Measurements from ENCODE around the gene CSNK1G3.
A peak's percentile ranks its signal among the peaks of the same experiment; 100 is the strongest.
"Not testable (repeated sequence)": the region's sequence is repeated elsewhere in the genome, so short reads cannot be mapped to it uniquely, and the experiment has no call there.

Gene CSNK1G3
- total RNA-seq, result 66.7 to 78.8 (median 72.5) reads per million in 4 donors

- DNase-seq, result peak; percentile 83 to 96 (median 87)
Measured at GRCh38 chr5:123511648-123512605, at the start of gene CSNK1G3. CSNK1G3 (plus strand) TSS chr5:123512177; CDS start chr5:123545664, 33,487 bp downstream.

GRCh38 chr5:123466839-123467238 lies 45.1 kb upstream of the CSNK1G3 start:
- not testable (repeated sequence) for DNase-seq

- no peak for DNase-seq
Measured at GRCh38 chr5:123471385-123471784, 40.6 kb upstream of the CSNK1G3 start.

GRCh38 chr5:123472150-123472924 lies 39.6 kb upstream of the CSNK1G3 start:
- no peak for DNase-seq

GRCh38 chr5:123474228-123474627 lies 37.7 kb upstream of the CSNK1G3 start:
- DNase-seq, result no peak

GRCh38 chr5:123476731-123477130 lies 35.2 kb upstream of the CSNK1G3 start:
- no peak for DNase-seq

- no peak for DNase-seq
Measured at GRCh38 chr5:123478546-123478945, 33.4 kb upstream of the CSNK1G3 start.

- no peak for DNase-seq
Measured at GRCh38 chr5:123482258-123482657, 29.7 kb upstream of the CSNK1G3 start.

- no peak for DNase-seq
Measured at GRCh38 chr5:123483446-123484077, 28.4 kb upstream of the CSNK1G3 start.

GRCh38 chr5:123485275-123485674 lies 26.7 kb upstream of the CSNK1G3 start:
- DNase-seq, result no peak

- DNase-seq, result no peak
Measured at GRCh38 chr5:123486951-123487655, 24.9 kb upstream of the CSNK1G3 start.

- DNase-seq, result no peak
Measured at GRCh38 chr5:123490974-123491373, 21.0 kb upstream of the CSNK1G3 start.

- DNase-seq, result not testable (repeated sequence)
Measured at GRCh38 chr5:123495211-123495610, 16.8 kb upstream of the CSNK1G3 start.

GRCh38 chr5:123496892-123497291 lies 15.1 kb upstream of the CSNK1G3 start:
- no peak for DNase-seq

- DNase-seq, result no peak
Measured at GRCh38 chr5:123500471-123500870, 11.5 kb upstream of the CSNK1G3 start.

GRCh38 chr5:123502120-123502519 lies 9.9 kb upstream of the CSNK1G3 start:
- no peak for DNase-seq

- no peak for DNase-seq
Measured at GRCh38 chr5:123503299-123503698, 8.7 kb upstream of the CSNK1G3 start.

GRCh38 chr5:123505633-123506032 lies 6.3 kb upstream of the CSNK1G3 start:
- DNase-seq, result no peak

- DNase-seq, result no peak
Measured at GRCh38 chr5:123508441-123508840, 3.5 kb upstream of the CSNK1G3 start.

GRCh38 chr5:123511290-123511647 lies 708 bp upstream of the CSNK1G3 start:
- DNase-seq, result no peak

- peak in 3 of 5 donors; percentile 22 to 32 (median 23) for DNase-seq
Measured at GRCh38 chr5:123512611-123513461, 859 bp downstream of the CSNK1G3 start.
